Suprapubic skin (tissue), 3 donors: ENCODE results near the gene PRR32.

Source experiments
- CTCF ChIP-seq, 2 donors: fragments of 200-600 bp in 1 of 2; fragments of 450-650 bp in 1 of 2; sonication (generic) in 1 of 2; IDR thresholded peaks; one replicate each; pipeline ENCODE4 v1.5.1; 2016 to 2019; ENCODE audit warnings: antibody characterized with exemption in 2 of 2, mild to moderate bottlenecking in 1 of 2, moderate library complexity in 1 of 2
- POLR2A ChIP-seq, 2 donors: fragments of 450-650 bp; IDR thresholded peaks; one replicate each; pipeline ENCODE4 v1.6.1; 2017; ENCODE audit warnings: antibody characterized with exemption in 2 of 2, mild to moderate bottlenecking in 2 of 2, moderate library complexity in 2 of 2

GRCh38 chrX:126825566-126826193 lies 6.2 kb downstream of the PRR32 start:
- TF ChIP-seq POLR2A (IDR thresholded peaks at IDR 0.05): no peak
- TF ChIP-seq CTCF (IDR thresholded peaks at IDR 0.05): no peak
